Activated CD8-positive, alpha-beta memory T cell treated with anti-CD3 and anti-CD28 coated beads, Interleukin-2, amount 50 U/mL, for 1 hour (primary cell): ENCODE results near the gene IL25.
"Not testable (repeated sequence)": the region's sequence is repeated elsewhere in the genome, so short reads cannot be mapped to it uniquely, and the experiment has no call there.

ENCODE experiments used
- DNase-seq: peaks from one replicate; pipeline ENCODE4 v3.0.0-alpha.2; 2020; ENCODE audit errors: extremely low read depth

IL25 gene

DNA sequence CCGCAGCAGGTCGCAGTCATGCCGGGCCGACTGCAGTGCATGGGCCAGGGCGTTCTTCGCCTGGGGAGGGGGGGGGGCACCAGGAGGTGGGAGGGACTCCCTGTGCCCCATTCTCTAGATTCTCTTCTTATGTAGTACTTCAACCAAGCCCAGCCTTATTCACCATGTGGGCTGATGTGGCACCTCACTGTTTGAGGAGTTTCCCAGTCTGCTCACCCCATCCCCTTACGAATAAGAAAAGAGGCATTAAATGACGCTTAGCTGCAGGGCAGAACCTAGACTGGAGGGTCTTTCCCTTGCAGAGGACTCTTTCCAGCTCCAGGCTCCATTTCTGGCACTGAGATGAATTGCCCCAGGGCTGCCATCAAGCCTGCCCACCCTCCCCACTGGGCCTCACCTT is 16.4 kb downstream of the IL25 start:
- no peak for DNase-seq

DNA sequence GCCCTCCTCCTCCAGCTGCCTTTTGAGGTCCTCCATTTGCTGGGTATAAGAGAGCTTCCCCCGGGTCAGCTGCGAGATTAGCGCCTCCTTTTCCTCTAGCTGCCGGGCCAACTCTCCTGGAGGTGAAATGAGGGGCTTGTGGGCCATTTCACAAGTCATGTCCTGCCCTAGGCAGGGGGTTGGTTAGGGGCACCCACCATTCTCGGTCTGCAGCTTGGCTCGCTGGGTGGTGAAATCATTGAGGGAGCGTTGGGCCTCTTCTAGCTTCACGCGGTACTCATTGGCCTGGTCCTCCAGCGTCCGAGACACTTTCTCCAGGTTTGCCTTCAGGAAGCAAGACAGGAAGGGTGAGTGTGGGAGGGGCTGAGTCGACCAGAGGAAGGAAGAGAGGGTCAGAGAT is 16.8 kb downstream of the IL25 start:
- DNase-seq = no peak

DNA sequence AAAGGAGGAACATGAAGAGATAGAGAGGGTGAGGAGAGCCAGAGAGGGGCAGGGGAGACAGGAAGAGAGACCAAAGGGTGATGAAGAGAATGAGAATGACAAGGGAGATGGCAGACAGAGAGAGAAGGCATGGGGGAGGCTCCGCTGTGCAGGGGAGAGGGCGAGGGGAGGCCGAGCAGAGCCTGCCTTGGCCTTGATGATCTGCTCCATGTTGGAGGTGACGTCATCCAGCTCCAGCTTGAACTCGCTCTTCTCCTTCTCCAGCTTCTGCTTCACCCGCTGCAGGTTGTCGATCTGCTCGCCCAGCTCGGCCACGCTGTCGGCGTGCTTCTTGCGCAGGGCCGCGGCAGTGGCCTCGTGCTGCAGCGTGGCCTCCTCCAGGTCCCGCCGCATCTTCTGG is 17.3 kb downstream of the IL25 start:
- DNase-seq = not testable (repeated sequence)

DNA sequence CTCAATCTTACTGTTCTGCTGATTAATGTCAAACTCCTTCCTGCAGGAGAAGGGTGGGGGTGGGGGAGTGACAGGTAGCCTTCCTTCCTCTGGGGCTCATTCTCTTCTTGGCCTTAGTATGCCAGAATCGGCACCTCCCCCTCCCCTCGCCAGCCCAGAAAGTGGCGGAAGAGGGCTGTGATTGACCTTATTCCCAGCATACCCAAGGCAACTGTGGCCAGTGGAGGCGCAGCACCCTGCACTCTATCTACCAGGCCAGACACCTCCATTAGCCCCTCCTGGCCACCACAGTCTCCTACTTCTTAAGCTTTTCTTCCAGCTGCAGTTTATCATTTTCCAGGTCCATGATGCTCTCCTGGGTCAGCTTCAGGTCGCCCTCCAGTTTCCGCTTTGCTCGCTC is 20.0 kb downstream of the IL25 start:
- no peak for DNase-seq

DNA sequence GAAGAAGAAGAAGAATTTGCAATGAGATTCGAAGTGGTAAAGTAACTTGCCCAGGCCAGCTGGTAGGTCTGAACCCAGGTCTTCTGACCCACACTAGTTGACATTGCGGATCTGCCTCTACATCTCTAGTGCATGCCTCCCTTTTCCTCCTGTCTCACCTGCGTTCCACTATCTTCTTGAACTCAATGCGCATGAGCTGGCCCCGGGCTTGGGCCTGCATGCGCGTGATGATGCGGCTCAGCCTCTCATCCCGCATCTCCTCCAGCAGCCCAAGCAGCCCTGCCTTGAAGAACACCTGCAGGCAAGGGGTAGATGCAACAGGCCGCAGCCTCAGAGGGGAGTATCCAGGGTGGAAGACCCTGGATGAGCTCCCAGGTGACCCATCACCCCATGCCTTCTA is 23.5 kb downstream of the IL25 start:
- DNase-seq = no peak

DNA sequence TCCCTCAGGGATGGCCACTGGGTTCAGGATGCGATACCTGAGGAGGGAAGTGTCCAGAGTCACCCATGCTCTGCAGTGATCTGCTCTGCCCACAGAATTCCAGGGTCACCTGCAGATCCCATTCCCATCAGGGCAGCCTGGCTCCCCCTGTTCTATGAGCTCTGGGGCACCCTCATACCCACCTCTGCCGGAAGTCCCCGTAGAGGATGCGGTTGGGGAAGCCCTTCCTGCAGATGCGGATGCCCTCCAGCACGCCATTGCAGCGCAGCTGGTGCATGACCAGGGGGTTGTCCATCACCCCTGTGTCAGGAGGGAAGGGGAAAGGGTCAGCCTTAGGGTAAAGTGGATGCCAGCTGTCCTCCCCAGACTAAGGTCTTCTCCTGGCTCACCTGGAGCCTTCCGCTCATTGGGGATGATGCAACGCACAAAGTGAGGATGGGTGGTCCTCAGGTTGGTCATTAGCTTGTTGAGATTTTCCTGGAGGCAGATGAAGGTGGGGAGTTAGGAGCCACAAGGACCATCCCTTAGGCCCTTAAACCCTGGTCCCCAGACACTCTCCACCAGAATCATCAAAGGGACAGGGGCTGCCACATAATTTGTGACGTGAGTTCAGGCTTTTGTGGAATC is 24.3 kb downstream of the IL25 start:
- DNase-seq = no peak

DNA sequence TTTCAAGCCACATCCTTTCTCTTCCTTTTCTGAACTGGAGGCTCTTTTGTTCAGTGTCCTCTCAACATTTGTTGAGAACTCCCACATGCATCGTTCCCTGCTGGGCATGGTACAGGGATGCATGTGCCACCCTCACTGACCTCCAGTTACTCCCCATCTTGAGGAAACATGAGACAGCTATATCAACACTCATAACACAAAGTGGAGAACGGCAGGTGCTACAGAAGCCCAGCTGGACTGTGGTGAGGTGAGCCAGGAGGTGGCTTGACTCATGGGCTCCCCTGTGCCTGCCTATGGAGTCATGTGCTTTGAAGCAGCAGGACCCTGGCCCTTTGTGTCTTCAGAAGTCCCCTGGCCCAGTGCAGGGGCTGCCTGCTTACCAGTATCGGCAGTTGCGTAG is 25.7 kb downstream of the IL25 start:
- no peak for DNase-seq

DNA sequence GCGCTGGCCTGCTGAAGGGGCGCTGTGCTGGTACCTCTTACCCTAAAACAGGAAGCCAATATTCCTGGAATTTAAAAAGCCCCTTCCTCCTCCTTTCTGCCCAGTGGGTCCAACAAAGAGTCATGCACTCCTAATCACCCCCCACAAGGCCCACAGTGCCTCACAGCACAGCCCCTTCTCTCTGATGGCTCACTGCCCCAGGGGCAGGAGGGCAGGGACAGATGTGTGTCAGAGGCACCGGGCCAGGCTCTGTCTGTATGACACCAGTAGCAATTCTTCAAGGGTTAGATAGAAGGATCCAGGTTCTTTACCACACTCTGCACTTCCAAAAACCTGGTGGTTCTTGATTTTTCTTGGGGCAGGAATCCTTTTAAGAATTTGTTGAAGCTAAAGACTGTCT is 26.5 kb downstream of the IL25 start:
- DNase-seq = no peak

DNA sequence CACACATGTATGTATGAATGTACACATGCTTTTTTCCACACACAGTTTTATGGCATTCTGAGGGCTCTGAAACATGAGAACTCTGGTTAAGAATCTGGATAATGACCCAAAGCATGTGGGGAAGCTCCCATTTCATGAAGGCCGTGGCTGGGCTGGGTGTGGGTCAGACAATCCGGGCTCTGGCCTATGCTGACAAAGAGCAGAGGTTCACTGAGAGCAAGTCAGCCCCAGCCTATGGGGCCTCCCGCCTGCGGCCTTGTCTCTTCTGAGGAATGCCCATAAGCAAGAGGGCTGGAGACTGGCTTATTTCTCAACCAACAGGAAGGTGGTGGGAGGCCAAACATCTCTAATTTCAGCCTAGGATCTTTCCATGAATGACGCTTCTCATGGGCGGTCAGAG is 27.0 kb downstream of the IL25 start:
- no peak for DNase-seq

DNA sequence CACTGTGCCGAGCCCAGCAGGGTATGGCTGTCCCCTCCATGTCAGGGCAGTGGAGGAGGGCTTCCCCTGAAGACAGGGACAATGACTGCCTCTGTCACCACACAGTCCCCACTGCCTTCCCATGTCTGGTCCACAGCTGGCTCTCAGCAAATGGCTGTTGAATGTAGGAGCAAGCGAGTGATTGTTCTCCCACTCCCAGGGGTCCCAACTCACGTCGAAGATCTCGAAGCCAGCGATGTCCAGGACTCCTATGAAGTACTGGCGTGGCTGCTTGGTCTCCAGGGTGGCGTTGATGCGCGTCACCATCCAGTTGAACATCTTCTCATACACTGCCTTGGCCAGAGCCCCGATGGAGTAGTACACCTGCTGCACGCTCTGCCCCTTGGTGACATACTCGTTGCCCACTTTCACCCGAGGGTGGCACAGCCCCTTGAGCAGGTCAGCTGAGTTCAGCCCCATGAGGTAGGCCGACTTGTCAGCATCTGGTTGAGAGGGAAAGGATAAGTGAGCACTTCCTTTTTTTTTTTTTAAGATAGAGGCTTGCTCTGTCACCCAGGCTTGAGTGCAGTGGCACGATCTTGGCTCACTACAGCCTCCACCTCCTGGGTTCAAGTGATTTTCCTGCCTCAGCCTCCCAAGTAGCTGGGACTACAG is 28.0 kb downstream of the IL25 start:
- DNase-seq = not testable (repeated sequence)

DNA sequence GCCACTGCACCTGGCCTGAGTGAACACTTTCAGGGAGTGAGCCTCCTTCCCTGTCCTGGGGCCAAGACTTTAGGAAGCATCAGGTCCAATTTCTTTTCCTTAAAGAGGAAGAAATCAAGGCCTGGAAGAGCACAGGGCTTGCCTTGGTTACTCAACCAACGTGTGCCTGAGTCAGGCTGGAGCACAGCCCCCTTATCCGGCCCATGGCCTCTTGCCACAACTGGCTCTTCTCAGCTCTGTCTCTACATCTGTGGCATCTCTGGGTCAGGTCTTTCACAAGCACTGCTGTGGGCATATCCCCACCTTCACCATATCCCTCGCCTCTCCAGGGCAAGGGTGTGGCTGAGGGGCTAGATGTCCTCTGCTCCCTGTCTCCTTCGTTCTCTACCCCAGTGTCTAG is 28.7 kb downstream of the IL25 start:
- DNase-seq = no peak

DNA sequence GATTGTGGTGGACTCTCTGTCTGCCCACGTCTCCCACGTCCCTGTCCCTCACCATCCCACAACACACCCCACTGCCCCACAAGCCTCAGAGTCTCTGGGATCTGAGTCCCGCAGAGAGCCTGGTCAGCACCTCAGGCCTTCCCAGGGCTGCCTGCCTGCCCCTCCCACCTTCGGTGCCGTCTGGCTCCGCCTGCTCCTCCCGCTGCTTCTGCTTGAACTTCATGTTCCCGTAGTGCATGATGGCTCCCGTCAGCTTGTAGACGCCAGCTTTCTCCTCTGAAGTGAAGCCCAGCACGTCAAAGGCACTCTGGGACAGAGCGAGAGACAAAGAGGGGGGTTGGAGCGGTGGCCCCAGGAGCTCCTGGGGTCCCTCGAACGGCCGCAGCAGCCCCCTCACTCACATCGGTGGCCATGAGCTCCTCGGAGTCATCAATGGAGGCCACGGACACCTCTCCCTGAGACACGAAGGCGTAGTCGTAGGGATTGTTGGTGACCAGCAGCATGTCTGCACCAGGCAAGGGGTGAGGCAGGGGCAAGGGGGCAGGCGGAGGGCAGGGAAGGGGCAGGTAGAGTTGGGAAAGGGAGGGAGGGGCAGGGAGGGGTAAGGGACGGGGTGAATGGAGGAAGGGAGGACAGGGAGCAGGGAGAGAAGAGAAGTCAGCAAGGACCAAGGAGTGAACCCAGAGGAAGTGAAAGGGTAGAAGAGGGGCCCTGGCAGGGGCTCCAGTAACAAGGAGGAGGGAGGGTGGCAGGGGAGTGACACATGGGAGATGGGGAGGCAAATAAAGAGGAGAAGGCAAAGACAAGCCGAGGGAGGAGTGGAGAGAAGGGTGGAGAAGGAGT is 29.9 kb downstream of the IL25 start:
- no peak for DNase-seq

DNA sequence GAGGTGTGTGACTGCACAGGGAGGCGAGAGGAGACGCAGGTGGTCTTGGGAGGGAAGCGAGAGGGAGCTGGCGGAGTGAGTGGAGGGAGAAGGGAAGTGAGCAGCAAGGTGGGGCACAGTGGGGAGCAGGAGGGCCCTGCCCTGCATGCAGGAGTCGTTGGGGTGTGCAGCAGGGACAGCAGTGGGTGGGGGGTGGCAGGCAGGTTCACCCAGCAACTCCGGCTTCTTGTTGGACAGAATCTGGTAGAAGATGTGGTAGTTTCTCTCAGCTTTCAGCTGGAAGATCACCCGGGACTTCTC is 30.5 kb downstream of the IL25 start:
- DNase-seq = no peak

DNA sequence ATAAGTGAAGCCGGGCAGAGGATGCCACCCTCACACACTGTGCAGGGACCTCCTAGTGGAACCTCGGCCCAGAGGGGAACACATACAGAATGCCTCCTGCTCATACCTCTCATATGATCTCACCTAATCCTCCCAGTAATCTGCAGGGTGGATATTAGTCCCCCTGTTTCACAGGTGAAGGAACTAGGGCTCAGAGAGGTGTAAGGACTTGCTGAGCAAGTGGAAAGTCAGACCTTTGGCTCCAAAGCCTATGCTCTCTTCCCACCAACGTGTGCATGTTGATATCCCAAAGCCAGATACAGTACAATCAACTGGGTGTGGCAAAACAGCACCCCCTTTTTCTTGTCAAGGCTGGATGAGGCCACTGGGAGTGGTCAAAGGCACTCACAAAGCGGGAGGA is 31.3 kb downstream of the IL25 start:
- no peak for DNase-seq

DNA sequence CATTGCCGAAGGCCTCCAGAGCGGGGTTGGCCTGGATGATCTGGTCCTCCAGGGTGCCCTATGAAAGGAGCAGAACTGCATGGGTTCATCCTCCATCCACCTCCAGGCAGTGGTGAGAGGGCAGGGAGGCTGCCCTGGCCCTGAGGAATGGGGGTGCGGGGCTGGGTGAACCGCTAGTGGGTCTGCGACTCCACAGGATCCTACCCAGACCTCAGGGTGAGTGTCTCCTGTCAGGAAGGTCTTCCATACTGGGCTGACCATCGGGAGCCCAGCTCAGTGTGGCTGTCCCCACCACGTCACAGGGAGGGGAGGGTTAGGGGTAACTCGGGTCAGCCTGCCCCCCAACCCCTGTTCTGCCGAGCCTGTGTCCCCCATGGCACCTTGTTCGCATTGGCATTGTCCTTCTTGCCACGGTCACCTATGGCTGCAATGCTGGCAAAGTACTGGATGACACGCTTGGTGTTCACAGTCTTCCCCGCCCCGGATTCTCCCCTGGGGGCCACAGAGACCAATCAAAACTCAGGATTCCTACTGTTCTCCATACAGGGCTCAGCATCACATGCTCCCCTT is 31.8 kb downstream of the IL25 start:
- DNase-seq = no peak

DNA sequence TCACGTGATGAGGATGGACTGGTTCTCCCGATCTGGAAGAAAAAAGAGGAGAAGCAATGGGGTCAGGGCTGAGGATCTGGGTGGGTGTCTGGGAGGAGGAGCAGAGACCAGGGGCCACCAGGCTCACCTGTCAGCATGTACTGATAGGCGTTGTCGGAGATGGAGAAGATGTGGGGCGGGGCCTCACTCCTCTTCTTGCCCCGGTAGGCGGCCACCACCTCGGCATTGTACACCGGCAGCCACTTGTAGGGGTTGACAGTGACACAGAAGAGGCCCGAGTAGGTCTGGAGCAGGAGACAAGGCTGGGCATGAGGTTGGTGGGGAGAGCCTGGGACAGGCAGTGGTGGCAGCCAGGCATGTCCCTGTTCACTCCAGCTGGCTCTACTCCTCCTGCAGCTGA is 32.5 kb downstream of the IL25 start:
- DNase-seq = no peak

DNA sequence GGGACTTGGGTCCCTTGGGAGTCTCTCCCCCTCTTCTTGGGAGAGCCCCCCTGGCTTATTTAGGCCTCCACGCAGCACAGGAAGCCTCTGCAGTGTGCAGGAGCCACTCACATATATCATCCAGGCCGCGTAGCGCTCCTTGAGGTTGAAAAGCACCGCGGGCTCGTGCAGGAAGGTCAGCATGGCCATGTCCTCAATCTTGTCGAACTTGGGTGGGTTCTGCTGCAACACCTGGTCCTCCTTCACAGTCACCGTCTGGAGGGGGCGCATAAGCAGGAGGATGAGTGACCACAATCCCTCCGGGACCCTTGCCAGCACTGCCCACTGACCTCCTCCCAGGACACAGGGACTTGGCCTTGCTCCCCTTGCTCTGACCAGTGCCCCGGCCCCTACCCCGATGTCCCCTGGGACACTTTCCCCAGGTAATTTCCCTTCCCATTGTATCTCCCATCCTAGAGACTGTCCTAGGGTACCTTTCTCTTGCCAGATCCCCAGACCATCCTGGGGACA is 33.0 kb downstream of the IL25 start:
- DNase-seq = no peak

DNA sequence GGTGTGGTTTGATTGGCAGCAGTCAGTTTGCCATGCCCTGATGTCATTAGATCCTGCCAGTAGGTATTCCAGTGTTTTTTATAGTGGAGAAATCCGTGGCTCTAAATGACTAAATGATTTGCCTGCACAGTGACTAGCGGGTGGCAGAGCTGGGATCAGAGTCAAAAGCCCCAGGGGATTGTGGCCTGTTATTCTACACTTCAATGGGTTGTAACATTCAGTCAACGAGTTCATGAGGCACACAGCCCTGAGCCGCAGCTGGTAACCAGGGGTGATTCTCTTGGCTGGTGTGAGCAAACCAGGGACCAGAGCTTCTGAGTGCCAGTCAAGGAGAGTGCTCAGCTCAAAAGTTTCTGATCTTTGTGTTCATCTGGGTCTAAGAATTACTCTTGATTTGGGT is 33.6 kb downstream of the IL25 start:
- DNase-seq = no peak

DNA sequence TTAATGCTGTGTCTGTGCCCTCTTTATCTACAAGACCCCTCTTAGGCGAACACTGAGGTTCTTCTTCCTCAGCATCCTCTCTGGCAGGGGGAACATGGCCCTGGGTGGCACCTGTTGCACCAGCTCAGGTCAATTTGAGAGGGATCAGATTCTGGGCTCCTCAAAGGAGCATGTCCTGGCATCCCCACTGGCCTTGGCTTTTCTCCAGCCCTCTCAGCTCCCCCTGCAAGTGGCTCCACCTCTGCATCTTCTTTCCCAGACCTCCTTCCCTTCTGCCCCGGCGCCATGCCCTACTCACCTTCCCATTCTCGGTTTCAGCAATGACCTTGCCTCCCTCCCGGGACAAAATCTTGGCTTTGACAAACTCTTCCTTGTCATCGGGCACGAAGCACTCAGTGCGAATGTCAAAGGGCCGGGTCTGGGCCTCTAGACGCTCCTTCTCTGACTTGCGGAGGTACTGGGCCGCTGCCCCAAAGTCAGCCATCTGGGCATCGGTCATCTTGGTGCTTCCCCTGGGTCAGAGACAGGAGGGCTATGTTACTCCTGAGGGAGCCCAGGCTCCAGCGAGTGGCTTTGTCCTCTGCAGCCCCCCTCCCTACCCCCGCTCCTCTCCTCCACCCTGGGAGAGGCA is 34.2 kb downstream of the IL25 start:
- DNase-seq = no peak

DNA sequence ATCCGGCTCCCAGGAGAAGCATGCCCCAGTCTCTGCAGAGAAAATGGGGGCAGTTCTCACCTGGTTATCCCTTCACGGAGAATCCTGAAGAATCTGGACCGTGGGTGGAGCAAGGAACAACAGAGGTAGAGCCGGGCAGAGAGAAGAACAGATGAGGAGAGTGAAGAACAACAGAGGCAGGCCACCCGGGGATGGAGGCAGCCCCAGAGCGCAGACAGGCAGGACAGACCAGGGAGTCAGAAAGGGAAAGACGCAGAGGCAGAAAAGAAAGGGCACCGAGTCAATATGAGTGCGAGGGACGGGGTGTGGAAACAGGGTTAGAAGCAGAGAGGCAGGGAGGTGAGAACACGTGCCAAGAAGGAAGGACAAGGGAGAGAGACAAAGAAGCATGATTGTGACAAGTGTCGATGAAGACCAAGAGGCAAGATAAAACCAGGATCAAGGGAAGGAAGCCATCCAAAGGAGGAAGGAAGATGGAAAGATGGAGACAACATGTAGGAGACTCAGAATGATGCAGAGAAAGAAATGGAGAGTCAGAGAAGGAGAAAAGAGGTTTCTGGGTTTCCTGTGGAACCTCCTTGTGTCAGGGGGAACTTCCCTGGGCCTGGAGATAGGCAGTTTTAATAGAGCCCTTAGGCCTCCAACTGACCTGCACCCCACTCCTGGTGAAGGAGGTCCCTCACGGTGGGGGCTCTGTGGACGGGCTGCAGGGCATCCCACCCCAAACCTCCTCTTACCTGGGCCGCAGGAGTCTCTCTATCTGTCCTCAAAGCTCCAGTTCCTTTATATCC is 35.1 kb downstream of the IL25 start, which contains the start of gene MYH6:
MYH6 (minus strand) TSS at position 758 of the 791 bp plus-strand sequence. CDS start 1,050 bp downstream, outside the sequence.
- no peak for DNase-seq

DNA sequence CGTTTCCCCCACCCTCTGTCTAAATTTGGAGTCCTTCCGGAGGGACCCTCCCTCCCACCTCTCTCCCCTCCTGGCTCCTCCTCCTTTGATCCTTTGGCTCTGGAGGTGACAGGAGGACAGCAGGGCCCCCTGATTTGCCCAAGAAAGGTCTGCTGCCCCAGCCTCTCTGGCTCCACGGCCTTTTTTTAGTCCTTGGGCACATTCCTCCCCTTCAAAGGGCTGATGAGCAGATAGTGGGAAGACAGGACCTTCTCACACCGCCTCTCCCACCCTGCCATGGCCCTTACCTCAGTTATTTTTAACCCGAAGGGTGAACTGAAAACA is 35.7 kb downstream of the IL25 start:
- DNase-seq = no peak
